Activated CD8-positive, alpha-beta T cell treated with anti-CD3 and anti-CD28 coated beads, Interleukin-2, amount 10 ng/mL, durations not matched to agents 7 days and 5 days (primary cell): Measurements from ENCODE around the gene SWT1. TPM values are rescaled to one million over a fixed set of nuclear protein-coding genes. Genes with fewer than 3 reads are reported as not detected.
"Not testable (repeated sequence)": the region's sequence is repeated elsewhere in the genome, so short reads cannot be mapped to it uniquely, and the experiment has no call there.

Experiments used
- ATAC-seq: fragments of 150-1000 bp; cut with Tn5 transposase; one replicate; pipeline ENCODE4 v1.10.0; 2021; ENCODE audit warnings: moderate library complexity
- CTCF ChIA-PET: fragments of 350-600 bp; sonication (Branson Sonifier 250); formaldehyde crosslinking; loops from one replicate; lab custom pipeline; 2021; ENCODE audit warnings: antibody characterized with exemption; lab: Charles Lee
- POLR2A ChIA-PET: fragments of 350-600 bp; sonication (Branson Sonifier 250); formaldehyde crosslinking; loops from one replicate; lab custom pipeline; 2021; ENCODE audit warnings: antibody characterized with exemption; lab: Charles Lee
- DNase-seq: peaks from one replicate; pipeline ENCODE4 v3.0.0-alpha.2; 2020
- H3K27ac Mint-ChIP-seq: one replicate; pipeline ENCODE4 v1.8.0; 2021; ENCODE audit warnings: mild to moderate bottlenecking, mixed read lengths
- H3K27me3 Mint-ChIP-seq: one replicate; pipeline ENCODE4 v1.8.0; 2021; ENCODE audit warnings: low read depth, mixed read lengths
- H3K36me3 Mint-ChIP-seq: one replicate; pipeline ENCODE4 v1.8.0; 2021; ENCODE audit warnings: low read depth, mixed read lengths
- H3K4me1 Mint-ChIP-seq: one replicate; pipeline ENCODE4 v1.8.0; 2021; ENCODE audit warnings: low read depth, mixed read lengths
- H3K4me3 Mint-ChIP-seq: one replicate; pipeline ENCODE4 v1.8.0; 2021; ENCODE audit warnings: mild to moderate bottlenecking, mixed read lengths
- H3K9me3 Mint-ChIP-seq: one replicate; pipeline ENCODE4 v1.8.0; 2022; ENCODE audit warnings: mixed read lengths; ENCODE audit not compliant: insufficient read depth
- total RNA-seq, 2 experiments: library from RNA; stranded (reverse); gene quantifications; one replicate each; pipeline ENCODE4 v1.2.3, GENCODE V29; 2021

SWT1 gene
- total RNA-seq, 2 experiments from 2014 or later, result 2.1 to 2.2 TPM

GRCh38 chr1:185229981-185230380, 73.0 kb downstream of the SWT1 start:
- Mint-ChIP-seq H3K4me3 (no peak overlapping the region), H3K4me1 (no peaks in the 10 kb centered on the region), H3K9me3 (no peaks in the 10 kb centered on the region), H3K27me3 (no peaks in the 10 kb centered on the region), H3K36me3 (no peaks in the 10 kb centered on the region), H3K27ac (no peak overlapping the region)
- DNase-seq (no peak), ATAC-seq (no peak)
- POLR2A ChIA-PET, result no interaction called here
- CTCF ChIA-PET, result no interaction called here

GRCh38 chr1:185232874-185233273, 75.9 kb downstream of the SWT1 start:
- no peak overlapping the region for H3K4me3 Mint-ChIP-seq
- H3K27me3 Mint-ChIP-seq, result no peaks in the 10 kb centered on the region
- no peaks in the 10 kb centered on the region for H3K4me1 Mint-ChIP-seq
- no peaks in the 10 kb centered on the region for H3K9me3 Mint-ChIP-seq
- H3K36me3 Mint-ChIP-seq, result peaks cover 2% of the 10 kb centered on the region
- no peak for DNase-seq
- H3K27ac Mint-ChIP-seq, result no peak overlapping the region
- no peak for ATAC-seq
- ChIA-PET CTCF (interaction anchor here (0.6 to 1.5 kb wide), 2 partner anchors 11 to 270 kb away, joined by 3 read pairs; no protein-coding TSS in a partner anchor), POLR2A (no interaction called here)

- H3K27me3 Mint-ChIP-seq, H3K9me3 Mint-ChIP-seq, ATAC-seq, H3K36me3 Mint-ChIP-seq, DNase-seq, H3K4me1 Mint-ChIP-seq, H3K27ac Mint-ChIP-seq, H3K4me3 Mint-ChIP-seq, CTCF ChIA-PET, POLR2A ChIA-PET: not testable (repeated sequence)
Observed at GRCh38 chr1:185234183-185234582, 77.2 kb downstream of the SWT1 start.

DNA sequence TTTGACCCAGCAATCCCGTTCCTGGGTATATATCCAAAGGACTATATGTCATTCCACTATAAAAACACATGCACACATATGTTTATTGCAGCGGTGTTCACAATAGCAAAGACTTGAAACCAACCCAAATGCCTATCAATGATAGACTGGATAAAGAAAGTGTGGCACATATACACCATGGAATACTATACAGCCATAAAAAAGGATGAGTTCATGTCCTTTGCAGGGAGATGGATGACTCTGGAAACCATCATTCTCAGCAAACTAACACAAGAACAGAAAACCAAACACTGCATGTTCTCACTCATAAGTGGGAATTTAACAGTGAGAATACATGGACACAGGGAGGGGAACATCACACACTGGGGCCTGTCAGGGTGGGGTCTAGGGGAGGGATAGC, 80.2 kb downstream of the SWT1 start:
- H3K27me3 Mint-ChIP-seq, ATAC-seq, POLR2A ChIA-PET, DNase-seq, H3K27ac Mint-ChIP-seq, H3K4me3 Mint-ChIP-seq, H3K36me3 Mint-ChIP-seq, H3K9me3 Mint-ChIP-seq: not testable (repeated sequence)
- CTCF ChIA-PET, result interaction anchor here (0.8 to 4.6 kb wide), 3 partner anchors 18 to 459 kb away, joined by 3 to 26 read pairs (median 3); no protein-coding TSS in a partner anchor
- H3K4me1 Mint-ChIP-seq, result peaks cover 17% of the 10 kb centered on the region

DNA sequence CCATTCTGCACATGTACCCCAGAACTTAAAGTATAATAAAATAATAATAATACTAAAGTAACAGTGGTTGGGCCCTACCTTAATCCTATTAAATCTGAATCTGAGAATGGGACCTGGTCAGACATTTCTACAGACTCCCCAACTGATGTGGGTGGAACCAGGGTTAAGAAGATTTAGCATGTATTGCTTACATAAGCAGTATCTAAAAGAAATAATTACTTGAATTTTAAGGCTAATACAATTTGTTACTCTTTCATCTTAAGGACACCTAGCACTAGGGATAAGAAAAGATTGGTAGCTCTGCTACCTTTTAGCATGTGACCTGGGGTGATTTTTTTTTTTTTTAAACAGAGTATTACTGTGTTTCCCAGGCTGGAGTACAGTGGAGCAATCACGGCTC, 80.7 kb downstream of the SWT1 start:
- peaks cover 17% of the 10 kb centered on the region for H3K4me1 Mint-ChIP-seq
- H3K9me3 Mint-ChIP-seq, result no peaks in the 10 kb centered on the region
- H3K27ac Mint-ChIP-seq, result no peak overlapping the region
- CTCF ChIA-PET, result interaction anchor here (1.0 to 4.6 kb wide), 10 partner anchors 10 to 459 kb away, joined by 3 to 26 read pairs (median 12); partner anchors contain the start of gene IVNS1ABP
- H3K36me3 Mint-ChIP-seq, result peaks cover 2% of the 10 kb centered on the region
- no peak overlapping the region for H3K4me3 Mint-ChIP-seq
- ATAC-seq, result no peak
- no peaks in the 10 kb centered on the region for H3K27me3 Mint-ChIP-seq
- DNase-seq, result no peak
- POLR2A ChIA-PET, result no interaction called here

- POLR2A ChIA-PET, result interaction anchor here (2.9 kb wide), 1 partner anchor 78 kb away, joined by 17 read pairs; the partner anchor contains the start of gene IVNS1ABP
- H3K9me3 Mint-ChIP-seq, result no peaks in the 10 kb centered on the region
- H3K27ac Mint-ChIP-seq, result no peak overlapping the region
- H3K4me3 Mint-ChIP-seq, result no peak overlapping the region
- no peaks in the 10 kb centered on the region for H3K27me3 Mint-ChIP-seq
- H3K36me3 Mint-ChIP-seq, result peaks cover 2% of the 10 kb centered on the region
- H3K4me1 Mint-ChIP-seq, result peaks cover 17% of the 10 kb centered on the region
- ATAC-seq, result no peak
- no peak for DNase-seq
- CTCF ChIA-PET, result interaction anchor here (0.8 to 4.6 kb wide), 20 partner anchors 9 to 458 kb away, joined by 3 to 26 read pairs (median 4); partner anchors contain the start of gene IVNS1ABP
Observed at GRCh38 chr1:185238447-185238846, 81.5 kb downstream of the SWT1 start.

DNA sequence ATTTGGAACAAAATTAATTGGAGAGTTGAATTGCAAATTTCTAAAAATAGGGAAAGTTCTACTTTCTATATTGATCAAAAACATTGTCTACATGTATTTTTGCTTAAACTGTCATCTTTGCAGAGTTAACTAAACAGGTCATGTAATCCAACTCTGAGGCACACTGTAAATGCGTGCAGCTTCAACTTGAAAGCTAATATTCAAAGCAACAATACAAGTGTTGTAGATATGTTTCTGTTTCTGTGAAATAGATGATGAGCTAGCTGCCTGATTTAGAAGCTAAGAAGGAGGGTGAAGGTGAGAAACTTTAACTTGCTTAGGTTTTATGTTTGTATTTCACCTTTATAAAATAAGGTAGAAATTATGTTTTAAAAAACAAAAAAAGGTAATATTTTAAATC, 82.9 kb downstream of the SWT1 start:
- Mint-ChIP-seq H3K27ac (no peak overlapping the region), H3K4me1 (peaks cover 21% of the 10 kb centered on the region), H3K9me3 (no peaks in the 10 kb centered on the region), H3K27me3 (no peaks in the 10 kb centered on the region), H3K36me3 (peaks cover 2% of the 10 kb centered on the region), H3K4me3 (no peak overlapping the region)
- DNase-seq, result no peak
- ChIA-PET POLR2A (interaction anchor here (2.9 kb wide), 1 partner anchor 77 kb away, joined by 17 read pairs; the partner anchor contains the start of gene IVNS1ABP), CTCF (interaction anchor here (1.1 to 4.6 kb wide), 10 partner anchors 70 to 454 kb away, joined by 3 to 26 read pairs (median 10); partner anchors contain the start of gene IVNS1ABP)
- no peak for ATAC-seq

DNA sequence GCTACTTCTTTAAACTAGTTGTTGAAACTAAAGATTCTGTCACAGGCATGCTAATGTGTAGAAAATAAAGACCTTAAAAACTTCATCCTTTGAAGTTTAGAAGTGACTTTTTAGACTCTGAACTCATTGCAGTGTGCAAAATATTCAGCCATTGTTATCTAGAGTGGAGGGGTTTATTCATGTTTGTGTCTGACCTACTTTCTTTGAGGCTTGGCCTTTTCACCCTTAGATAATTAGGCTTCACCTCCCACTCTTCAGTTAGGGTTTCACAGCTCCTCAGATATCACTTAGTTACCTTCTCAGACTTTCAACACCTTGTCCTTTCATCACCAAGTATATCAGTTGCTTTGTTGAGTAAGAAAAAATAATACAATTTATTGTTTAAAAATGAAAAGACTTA, 84.2 kb downstream of the SWT1 start:
- peaks cover 21% of the 10 kb centered on the region for H3K4me1 Mint-ChIP-seq

GRCh38 chr1:185244015-185244747, 87.2 kb downstream of the SWT1 start:
- Mint-ChIP-seq H3K27me3 (no peaks in the 10 kb centered on the region), H3K36me3 (no peaks in the 10 kb centered on the region), H3K27ac (no peak overlapping the region), H3K4me3 (no peak overlapping the region), H3K4me1 (peaks cover 18% of the 10 kb centered on the region), H3K9me3 (no peaks in the 10 kb centered on the region)
- POLR2A ChIA-PET, result interaction anchor here (0.7 kb wide), 1 partner anchor 61 kb away, joined by 3 read pairs; no protein-coding TSS in a partner anchor
- CTCF ChIA-PET, result interaction anchor here (0.8 to 1.6 kb wide), 2 partner anchors 74 to 451 kb away, joined by 3 to 5 read pairs; no protein-coding TSS in a partner anchor
- DNase-seq (peak; percentile 26), ATAC-seq (peak; percentile 61)

More for the DNA sequence above, 84.2 kb downstream of the SWT1 start:
- DNase-seq, result no peak
- no peak for ATAC-seq
- H3K36me3 Mint-ChIP-seq, result peaks cover 2% of the 10 kb centered on the region
- ChIA-PET CTCF (interaction anchor here (1.4 to 4.6 kb wide), 2 partner anchors 429 to 440 kb away, joined by 3 to 26 read pairs; no protein-coding TSS in a partner anchor), POLR2A (no interaction called here)
- no peak overlapping the region for H3K27ac Mint-ChIP-seq
- H3K4me3 Mint-ChIP-seq, result no peak overlapping the region
- no peaks in the 10 kb centered on the region for H3K9me3 Mint-ChIP-seq
- H3K27me3 Mint-ChIP-seq, result no peaks in the 10 kb centered on the region

- Mint-ChIP-seq H3K9me3 (no peaks in the 10 kb centered on the region), H3K27ac (no peak overlapping the region), H3K36me3 (no peaks in the 10 kb centered on the region), H3K27me3 (no peaks in the 10 kb centered on the region), H3K4me3 (no peak overlapping the region), H3K4me1 (peaks cover 7% of the 10 kb centered on the region)
- DNase-seq, result no peak
- ChIA-PET CTCF (interaction anchor here (1.6 kb wide), 1 partner anchor 449 kb away, joined by 5 read pairs; no protein-coding TSS in a partner anchor), POLR2A (no interaction called here)
- no peak for ATAC-seq
Observed at GRCh38 chr1:185245466-185245865, 88.5 kb downstream of the SWT1 start.

DNA sequence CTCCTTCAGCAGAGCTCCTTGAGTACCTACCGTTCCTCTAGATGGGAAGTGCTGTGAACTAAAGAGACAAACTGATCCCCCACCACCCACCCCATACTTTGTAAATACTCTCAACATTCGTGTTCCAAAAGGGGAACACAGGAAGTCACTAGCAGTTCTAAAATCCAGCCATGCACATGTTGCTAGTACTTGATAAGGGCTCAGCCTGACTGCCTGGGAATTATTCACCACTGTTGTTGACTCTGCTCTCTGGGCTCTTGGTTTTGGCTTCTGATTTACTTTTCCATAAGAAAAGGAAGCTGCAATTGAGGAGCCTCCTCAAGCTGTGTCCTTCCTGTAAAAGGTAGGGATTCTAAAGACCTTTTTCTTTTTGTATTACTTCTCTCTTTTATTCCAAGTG, 92.6 kb downstream of the SWT1 start:
- Mint-ChIP-seq H3K4me1 (no peaks in the 10 kb centered on the region), H3K36me3 (no peaks in the 10 kb centered on the region), H3K4me3 (no peak overlapping the region), H3K9me3 (no peaks in the 10 kb centered on the region), H3K27me3 (no peaks in the 10 kb centered on the region), H3K27ac (no peak overlapping the region)
- POLR2A ChIA-PET, result no interaction called here
- no peak for DNase-seq
- ATAC-seq, result no peak
- CTCF ChIA-PET, result interaction anchor here (1.1 to 1.3 kb wide), 3 partner anchors 11 to 421 kb away, joined by 3 to 5 read pairs (median 4); no protein-coding TSS in a partner anchor

GRCh38 chr1:185250063-185250462, 93.1 kb downstream of the SWT1 start:
- CTCF ChIA-PET, result interaction anchor here (1.1 to 1.3 kb wide), 3 partner anchors 11 to 420 kb away, joined by 3 to 5 read pairs (median 4); no protein-coding TSS in a partner anchor

More at GRCh38 chr1:185250063-185250462, 93.1 kb downstream of the SWT1 start:
- Mint-ChIP-seq H3K9me3 (no peaks in the 10 kb centered on the region), H3K4me1 (no peaks in the 10 kb centered on the region), H3K27me3 (no peaks in the 10 kb centered on the region), H3K36me3 (no peaks in the 10 kb centered on the region), H3K4me3 (no peak overlapping the region), H3K27ac (no peak overlapping the region)
- POLR2A ChIA-PET, result no interaction called here
- ATAC-seq, result no peak
- DNase-seq, result no peak
